ENCODE data around the gene AJM1. TPM values are rescaled to one million over a fixed set of nuclear protein-coding genes. Genes with fewer than 3 reads are reported as not detected.

The AJM1 gene
- total RNA-seq, 2 experiments from 2014 or later: 1.1 to 1.2 TPM

- CTCF ChIA-PET: no interaction called here
- H3K4me3 Mint-ChIP-seq: peak overlapping the region; percentile 68
- no peak overlapping the region for H3K4me3 ChIP-seq (ENCODE audit: low read length)
- POLR2A ChIA-PET: no interaction called here
- no peaks in the 10 kb centered on the region for H3K9me3 ChIP-seq (ENCODE audit: control insufficient read depth in 1 of 2, insufficient read depth in 1 of 2, low read length in 2 of 2)
- peak overlapping the region; percentile 76 for H3K27ac Mint-ChIP-seq
- no peaks in the 10 kb centered on the region for H3K27me3 Mint-ChIP-seq
- peaks cover 45% of the 10 kb centered on the region for H3K4me1 ChIP-seq (ENCODE audit: insufficient read depth, low read length)
- H3K36me3 Mint-ChIP-seq (ENCODE audit: low read depth): peaks cover 5% of the 10 kb centered on the region
- H3K27me3 ChIP-seq (ENCODE audit: control insufficient read depth in 1 of 2, insufficient read depth in 2 of 2, low read length in 2 of 2): peaks cover 0 to 3% of the 10 kb centered on the region in 2 experiments
- intact Hi-C loops (cut with DNase I, micrococcal nuclease): loop anchor here (5.0 to 10.0 kb wide), 4 partner anchors 43 to 400 kb away; partner anchors contain the start of genes PHPT1 (in 1 of the 2), SNAPC4 (in 1 of the 2) and TRAF2 (in 1 of the 2)
- no peak overlapping the region for H3K27ac ChIP-seq (ENCODE audit: low read depth in 1 of 2, low read length in 2 of 2)
- H3K4me1 Mint-ChIP-seq (ENCODE audit: low read depth): peaks cover 47% of the 10 kb centered on the region
- DNase-seq (peak in 1 of 14 experiments; percentile 22), ATAC-seq (ENCODE audit: poor library complexity) (no peak)
- no peak for TF ChIP-seq CTCF (IDR thresholded peaks at IDR 0.05)
- H3K9me3 Mint-ChIP-seq: no peaks in the 10 kb centered on the region
- H3K36me3 ChIP-seq (ENCODE audit: insufficient read depth, low read length): no peaks in the 10 kb centered on the region
Measured at GRCh38 chr9:136804509-136805206, 37.6 kb upstream of the AJM1 start.

- H3K4me1 ChIP-seq (ENCODE audit: insufficient read depth, low read length): peaks cover 46% of the 10 kb centered on the region
- POLR2A ChIA-PET: no interaction called here
- H3K4me3 ChIP-seq (ENCODE audit: low read length): no peak overlapping the region
- DNase-seq (peak in 1 of 14 experiments; percentile 18), ATAC-seq (ENCODE audit: poor library complexity) (no peak)
- TF ChIP-seq CTCF (IDR thresholded peaks at IDR 0.05): no peak
- no peak overlapping the region for H3K27ac ChIP-seq (ENCODE audit: low read depth in 1 of 2, low read length in 2 of 2)
- Mint-ChIP-seq H3K27ac (peak overlapping the region; percentile 35), H3K4me3 (peak overlapping the region; percentile 81), H3K36me3 (ENCODE audit: low read depth) (peaks cover 11% of the 10 kb centered on the region), H3K9me3 (no peaks in the 10 kb centered on the region), H3K27me3 (no peaks in the 10 kb centered on the region), H3K4me1 (ENCODE audit: low read depth) (peaks cover 47% of the 10 kb centered on the region)
- H3K27me3 ChIP-seq (ENCODE audit: control insufficient read depth in 1 of 2, insufficient read depth in 2 of 2, low read length in 2 of 2): peaks cover 0 to 3% of the 10 kb centered on the region in 2 experiments
- intact Hi-C loops (cut with DNase I, micrococcal nuclease): loop anchor here (5.0 to 10.0 kb wide), 4 partner anchors 42 to 400 kb away; partner anchors contain the start of genes PHPT1 (in 1 of the 2), SNAPC4 (in 1 of the 2) and TRAF2 (in 1 of the 2)
- H3K9me3 ChIP-seq (ENCODE audit: control insufficient read depth in 1 of 2, insufficient read depth in 1 of 2, low read length in 2 of 2): no peaks in the 10 kb centered on the region
- peaks cover 5% of the 10 kb centered on the region for H3K36me3 ChIP-seq (ENCODE audit: insufficient read depth, low read length)
- CTCF ChIA-PET: no interaction called here
Measured at GRCh38 chr9:136805207-136805740, 37.0 kb upstream of the AJM1 start.

GRCh38 chr9:136806067-136806466 is 36.2 kb upstream of the AJM1 start:
- CTCF ChIA-PET: interaction anchor here (1.2 to 3.8 kb wide), 2 partner anchors 36 to 229 kb away, joined by 3 to 18 read pairs; partner anchors contain the start of gene AJM1
- TF ChIP-seq CTCF (IDR thresholded peaks at IDR 0.05): no peak
- H3K9me3 Mint-ChIP-seq: no peaks in the 10 kb centered on the region
- peaks cover 10% of the 10 kb centered on the region for H3K36me3 ChIP-seq (ENCODE audit: insufficient read depth, low read length)
- H3K4me1 ChIP-seq (ENCODE audit: insufficient read depth, low read length): peaks cover 45% of the 10 kb centered on the region
- no peaks in the 10 kb centered on the region for H3K27me3 Mint-ChIP-seq
- peak overlapping the region; percentile 35 for H3K27ac Mint-ChIP-seq
- no peak overlapping the region for H3K4me3 ChIP-seq (ENCODE audit: low read length)
- POLR2A ChIA-PET: interaction anchor here (1.4 to 3.9 kb wide), 3 partner anchors 14 to 223 kb away, joined by 4 to 30 read pairs (median 5); partner anchors contain the start of gene TMEM141
- peaks cover 44% of the 10 kb centered on the region for H3K4me1 Mint-ChIP-seq (ENCODE audit: low read depth)
- no peak overlapping the region for H3K27ac ChIP-seq (ENCODE audit: low read depth in 1 of 2, low read length in 2 of 2)
- peak overlapping the region; percentile 90 for H3K4me3 Mint-ChIP-seq
- peaks cover 14% of the 10 kb centered on the region for H3K36me3 Mint-ChIP-seq (ENCODE audit: low read depth)
- no peak for ATAC-seq (ENCODE audit: poor library complexity)
- intact Hi-C loops (cut with DNase I, micrococcal nuclease): loop anchor here (5.0 to 10.0 kb wide), 4 partner anchors 41 to 401 kb away; partner anchors contain the start of genes PHPT1 (in 1 of the 2), SNAPC4 (in 1 of the 2) and TRAF2 (in 1 of the 2)
- peak in 1 of 14 experiments; percentile 28 for DNase-seq
- H3K27me3 ChIP-seq (ENCODE audit: control insufficient read depth in 1 of 2, insufficient read depth in 2 of 2, low read length in 2 of 2): peaks cover 0 to 3% of the 10 kb centered on the region in 2 experiments
- H3K9me3 ChIP-seq (ENCODE audit: control insufficient read depth in 1 of 2, insufficient read depth in 1 of 2, low read length in 2 of 2): no peaks in the 10 kb centered on the region

Data from CD4-positive, alpha-beta T cell (primary cell).